ENCODE results near the gene PI16.
A peak's percentile ranks its signal among the peaks of the same experiment; 100 is the strongest.
"Not testable (repeated sequence)": the region's sequence is repeated elsewhere in the genome, so short reads cannot be mapped to it uniquely, and the experiment has no call there.

The PI16 gene

GRCh38 chr6:36975231-36976006 is 20.9 kb downstream of the PI16 start:
- no peak for DNase-seq (ENCODE audit: low spot score)

DNA sequence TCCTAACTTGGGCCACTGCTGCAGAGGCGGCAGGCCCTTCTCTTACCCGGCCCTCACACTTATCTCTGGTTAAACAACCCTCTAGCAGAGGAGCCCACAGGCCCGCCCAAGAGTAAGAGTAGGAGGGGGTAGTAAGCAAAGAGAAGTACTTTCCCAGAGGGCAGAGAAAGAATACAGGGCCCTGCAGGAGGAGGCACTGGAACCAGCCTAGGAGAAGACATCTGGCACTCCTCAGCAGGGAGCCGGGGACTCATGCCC is 21.4 kb downstream of the PI16 start:
- DNase-seq (ENCODE audit: low spot score), result no peak

- DNase-seq (ENCODE audit: low spot score), result no peak
Measured at GRCh38 chr6:36976509-36976908, 22.0 kb downstream of the PI16 start.

GRCh38 chr6:36976931-36977330 is 22.4 kb downstream of the PI16 start:
- no peak for DNase-seq (ENCODE audit: low spot score)

GRCh38 chr6:36977470-36977941 is 23.0 kb downstream of the PI16 start:
- DNase-seq (ENCODE audit: low spot score), result no peak

DNA sequence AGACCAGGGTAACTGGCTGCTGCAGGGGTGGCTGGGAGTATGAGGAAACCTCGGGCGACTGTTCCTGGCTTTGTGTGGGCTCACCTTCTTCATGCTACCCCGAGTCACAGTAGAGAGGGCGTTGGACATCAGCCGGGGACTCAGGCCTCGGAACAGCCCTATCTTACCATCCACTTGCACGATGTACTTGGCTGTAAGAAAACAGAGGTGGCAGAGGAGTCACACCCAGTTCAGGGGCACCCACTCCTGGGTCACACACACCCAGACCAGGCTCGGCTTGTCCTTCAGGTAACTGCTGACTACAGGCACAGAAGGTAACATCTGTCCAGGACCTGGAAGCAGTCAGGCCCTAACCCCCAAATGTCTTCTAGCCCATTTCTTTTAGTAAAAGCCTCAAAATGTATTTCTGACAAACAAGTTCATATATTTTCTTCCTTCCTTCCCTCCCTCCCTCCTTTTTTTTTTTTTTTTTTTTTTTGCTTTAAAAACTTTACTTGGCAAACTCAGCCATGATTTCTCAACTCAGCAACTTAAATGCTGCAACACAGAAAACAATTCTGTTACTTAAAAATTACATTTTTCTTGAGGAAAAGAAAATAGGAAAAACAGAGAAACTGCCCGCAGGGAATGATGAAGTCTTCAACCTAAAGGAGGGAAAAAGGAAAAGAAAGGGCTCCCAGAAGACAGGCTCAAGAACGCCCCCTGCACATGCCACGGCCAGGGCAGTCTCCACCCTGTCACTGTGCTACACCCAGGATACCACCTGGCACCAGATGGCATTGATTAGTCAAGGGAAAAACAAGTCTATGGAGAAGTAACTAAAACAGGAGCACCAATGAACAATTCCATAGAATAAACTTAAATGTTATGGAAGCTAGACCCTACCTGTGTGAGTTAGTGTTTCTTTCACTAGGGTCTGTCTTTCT is 24.1 kb downstream of the PI16 start:
- no peak for DNase-seq (ENCODE audit: low spot score)

- DNase-seq (ENCODE audit: low spot score), result peak; percentile 46
Measured at GRCh38 chr6:36979347-36979742, 24.8 kb downstream of the PI16 start.

GRCh38 chr6:36980129-36980528 is 25.6 kb downstream of the PI16 start:
- no peak for DNase-seq (ENCODE audit: low spot score)

DNA sequence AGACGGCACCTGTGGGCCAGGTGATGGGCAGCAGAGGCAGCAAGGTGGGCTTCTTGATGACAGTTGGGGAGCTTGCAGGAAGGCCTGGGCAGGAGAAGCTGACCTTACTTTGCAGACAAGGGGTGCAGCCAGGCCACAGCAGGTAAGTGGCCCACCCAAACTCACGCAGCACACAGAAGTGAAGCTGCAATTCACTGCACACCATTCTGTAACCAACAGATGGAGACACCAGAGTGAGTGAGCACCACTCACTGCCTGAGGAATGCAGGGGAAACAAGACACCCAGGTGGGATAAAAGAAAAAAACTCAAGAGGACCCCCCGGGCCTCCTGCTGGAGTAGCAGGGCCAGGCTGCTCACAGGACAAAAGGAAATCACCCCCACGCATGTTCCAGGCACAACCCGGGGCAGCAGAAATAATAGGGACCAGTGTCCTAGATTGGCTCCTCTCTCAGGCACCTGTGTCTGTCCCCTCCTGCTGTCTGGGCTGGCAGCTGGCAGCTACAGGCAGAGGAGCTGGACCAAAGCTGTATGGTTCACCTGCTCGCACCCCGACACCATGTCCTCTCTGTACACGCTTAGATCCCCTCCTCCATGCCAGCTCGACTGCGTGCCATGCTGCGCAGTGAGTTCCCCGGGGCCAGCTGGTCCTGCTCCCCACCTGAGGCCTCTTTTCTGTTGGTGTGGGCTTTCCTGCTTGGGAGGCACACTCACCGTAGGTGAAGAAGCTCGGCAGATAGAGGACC is 26.5 kb downstream of the PI16 start:
- no peak for DNase-seq (ENCODE audit: low spot score)

- no peak for DNase-seq (ENCODE audit: low spot score)
Measured at GRCh38 chr6:36983538-36983937, 29.0 kb downstream of the PI16 start.

DNA sequence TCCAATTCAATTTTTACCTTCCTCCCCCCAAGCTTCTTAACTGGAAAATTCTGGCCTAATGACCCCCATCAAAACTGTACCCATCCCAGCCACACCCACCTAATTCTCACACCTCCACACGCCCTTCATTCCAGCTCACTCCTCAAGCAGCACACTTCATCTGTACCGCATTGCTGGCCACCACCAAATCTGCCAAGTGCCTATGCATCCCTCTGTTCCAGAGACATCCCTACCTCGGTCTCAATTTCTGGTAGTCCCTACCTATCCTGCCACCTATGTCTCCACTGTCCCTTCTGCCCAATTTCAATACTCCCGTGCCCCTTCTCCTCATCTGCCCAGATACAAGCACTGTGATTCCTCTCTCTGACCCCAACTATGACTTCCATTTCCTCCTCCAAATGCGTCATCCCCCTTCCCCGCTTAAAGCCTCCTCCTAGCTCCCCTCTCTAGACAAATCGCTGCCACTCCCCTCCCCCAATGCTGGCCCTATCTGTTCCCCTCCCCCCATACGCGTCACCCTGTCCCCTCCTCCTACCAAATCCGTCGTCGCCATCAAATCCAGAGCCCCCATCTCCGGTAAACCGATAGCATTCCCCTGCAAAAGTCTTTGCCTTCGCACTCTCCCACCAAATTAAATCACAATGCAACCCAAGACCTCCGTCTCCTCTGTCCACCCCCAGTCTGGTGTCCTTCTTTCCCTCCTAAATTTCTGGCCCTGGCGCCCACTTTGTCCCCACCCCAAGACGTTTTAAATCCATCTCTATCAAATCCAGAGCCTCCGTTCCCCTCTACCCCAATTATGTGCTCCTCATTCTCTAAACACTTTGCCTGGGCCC is 30.3 kb downstream of the PI16 start:
- DNase-seq (ENCODE audit: low spot score), result peak; percentile 47

GRCh38 chr6:36985417-36985807 is 30.9 kb downstream of the PI16 start:
- no peak for DNase-seq (ENCODE audit: low spot score)

- peak; percentile 85 for DNase-seq (ENCODE audit: low spot score)
Measured at GRCh38 chr6:36985808-36986703, 31.5 kb downstream of the PI16 start, which contains the start of gene MTCH1. TSS of gene MTCH1 (minus strand) at chr6:36986196. CDS start at chr6:36986173, 23 bp downstream.

DNA sequence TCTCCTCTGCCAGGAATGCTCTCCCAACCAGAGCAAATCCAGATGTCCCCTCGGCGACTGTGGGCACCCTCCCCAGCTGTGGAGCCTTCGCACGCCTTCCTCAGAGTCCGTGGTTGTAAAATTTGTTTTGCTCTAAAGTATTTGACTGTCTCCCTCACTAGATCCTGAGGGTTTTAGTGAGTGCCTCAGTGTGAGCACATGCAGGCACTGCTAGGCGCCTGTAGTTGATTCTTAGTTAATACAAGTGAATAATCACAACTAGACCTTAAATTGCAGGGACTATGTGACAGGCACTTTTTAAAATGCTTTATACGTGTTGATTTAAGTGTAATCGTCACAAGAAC is 32.1 kb downstream of the PI16 start:
- DNase-seq (ENCODE audit: low spot score), result no peak

- no peak for DNase-seq (ENCODE audit: low spot score)
Measured at GRCh38 chr6:36989264-36989663, 34.7 kb downstream of the PI16 start.

GRCh38 chr6:36990401-36990800 is 35.9 kb downstream of the PI16 start:
- DNase-seq (ENCODE audit: low spot score), result not testable (repeated sequence)

GRCh38 chr6:36997811-36998722 is 43.5 kb downstream of the PI16 start:
- no peak for DNase-seq (ENCODE audit: low spot score)

GRCh38 chr6:36998723-36999038 is 44.1 kb downstream of the PI16 start:
- DNase-seq (ENCODE audit: low spot score), result no peak

DNA sequence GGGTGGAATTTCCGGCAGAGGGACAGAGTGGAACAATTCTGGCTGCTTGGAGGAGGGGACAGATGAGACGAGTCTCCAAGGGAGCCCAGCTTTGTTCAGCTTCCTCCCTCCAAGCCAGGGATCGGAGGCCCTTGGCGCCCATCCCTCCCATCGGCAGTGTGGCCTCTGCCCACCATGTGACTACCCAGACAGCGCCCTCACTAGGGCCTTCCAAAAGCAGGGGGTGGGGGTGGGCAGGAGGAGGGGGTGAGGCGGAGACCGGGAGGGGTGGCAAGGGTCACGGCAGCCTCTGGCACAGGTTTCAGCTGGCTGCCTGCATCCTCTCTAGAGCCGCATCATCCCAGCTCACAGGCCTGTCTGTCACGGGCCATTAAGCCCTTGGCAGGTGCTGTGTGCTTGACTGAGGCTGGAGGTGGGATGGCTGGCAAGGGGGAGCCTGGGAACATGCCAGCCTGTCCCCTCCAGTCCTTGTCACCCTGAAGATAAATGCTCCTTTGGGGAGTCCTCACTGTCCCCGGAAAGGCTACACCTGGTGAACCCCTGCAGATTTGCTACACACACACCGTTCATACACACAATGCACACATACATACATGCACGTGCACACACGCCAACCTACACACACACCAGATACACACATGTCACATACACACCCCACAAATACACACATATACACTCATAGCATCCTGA is 44.7 kb downstream of the PI16 start:
- DNase-seq (ENCODE audit: low spot score), result no peak

All from CD4-positive, alpha-beta T cell treated with Interleukin-6 at 100 ng/mL for 8 hours (primary cell).